DMS 273 treated with DMSO at 0.1 percent for 48 hours (cell line): Measurements from ENCODE around the gene MARK2.
"Not testable (repeated sequence)": the region's sequence is repeated elsewhere in the genome, so short reads cannot be mapped to it uniquely, and the experiment has no call there.

ENCODE experiments used
- DNase-seq: peaks from one replicate; lab custom pipeline; 2025; lab: John Stamatoyannopoulos, UW

The MARK2 gene

DNA sequence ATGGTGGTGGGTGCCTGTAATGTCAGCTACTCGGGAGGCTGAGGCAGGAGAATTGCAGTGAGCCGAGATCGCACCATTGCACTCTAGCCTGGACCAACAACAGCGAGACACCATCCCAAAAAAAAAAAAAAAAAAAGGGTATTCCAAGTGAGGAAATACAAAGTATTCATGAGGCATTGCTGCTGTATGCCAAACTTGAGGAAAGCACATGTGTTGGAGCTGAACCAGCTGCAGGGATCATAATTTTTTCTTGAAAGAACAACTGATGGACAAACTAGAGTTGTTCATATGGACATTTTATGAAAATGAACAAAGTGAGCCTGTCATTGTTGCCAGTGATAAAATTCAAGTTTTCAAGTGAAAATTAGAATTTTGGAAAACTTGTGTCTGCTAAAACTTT is 15.8 kb downstream of the MARK2 start:
- no peak for DNase-seq

DNA sequence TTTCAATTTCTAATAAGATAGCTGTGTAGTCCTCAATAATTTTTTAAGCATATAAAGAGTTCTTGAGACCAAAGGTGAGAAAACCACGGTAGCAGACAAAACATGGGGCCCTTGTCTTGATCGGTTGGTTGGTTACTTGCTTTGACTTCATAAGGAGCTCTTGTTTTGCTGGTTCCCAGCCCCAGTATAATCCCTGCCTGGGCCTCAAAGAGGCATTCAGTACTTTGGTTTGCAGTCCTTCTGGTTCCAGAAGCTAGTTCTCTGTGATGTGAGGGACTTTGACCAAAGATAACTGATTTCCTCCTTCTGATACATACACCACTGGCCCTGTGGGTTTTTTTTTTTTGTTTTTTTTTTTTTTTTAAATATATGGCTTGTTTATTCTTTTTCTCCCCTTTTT is 17.1 kb downstream of the MARK2 start:
- DNase-seq: no peak

DNA sequence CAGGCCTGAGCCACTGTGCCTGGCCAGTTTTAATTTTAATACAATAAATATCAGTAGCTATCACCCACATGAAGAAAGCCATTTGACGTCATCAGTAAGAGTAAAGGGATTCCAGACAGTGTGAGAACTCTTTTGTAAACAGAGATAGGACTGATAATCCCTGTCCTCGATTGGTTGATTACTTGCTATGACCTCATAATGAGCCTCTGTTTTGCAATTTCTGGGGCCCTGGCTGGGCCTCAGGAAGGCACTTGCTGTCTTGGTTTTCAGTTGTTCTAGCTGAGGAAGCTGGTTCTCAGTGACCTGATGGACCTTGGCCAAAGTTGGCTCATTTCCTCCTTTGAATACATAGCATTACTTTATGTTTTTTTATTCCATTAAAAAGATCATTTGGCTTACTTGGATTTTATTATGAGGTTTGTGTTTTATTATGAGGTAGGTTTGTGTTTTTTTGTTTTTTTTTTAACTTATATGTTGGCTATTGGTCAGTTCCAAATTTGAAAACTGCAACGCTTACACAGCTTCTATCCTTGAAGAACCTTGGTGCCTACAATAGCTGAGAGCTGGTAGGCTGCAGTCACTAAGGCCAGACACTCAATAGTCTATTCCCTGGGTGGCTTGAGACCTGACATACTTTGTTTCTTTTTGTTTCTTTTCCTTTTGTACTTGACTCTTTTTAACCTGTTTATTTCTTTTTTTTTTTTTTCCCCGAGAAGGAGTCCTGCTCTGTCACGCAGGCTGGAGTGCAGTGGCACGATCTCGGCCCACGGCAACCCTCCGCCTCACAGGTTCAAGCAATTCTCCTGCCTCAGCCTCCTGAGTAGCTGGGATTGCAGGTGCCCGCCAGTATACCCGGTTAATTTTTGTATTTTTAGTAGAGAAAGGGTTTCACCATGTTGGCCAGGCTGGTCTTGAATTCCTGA is 20.0 kb downstream of the MARK2 start:
- no peak for DNase-seq

- no peak for DNase-seq
Measured at GRCh38 chr11:63862923-63863322, 24.0 kb downstream of the MARK2 start.

DNA sequence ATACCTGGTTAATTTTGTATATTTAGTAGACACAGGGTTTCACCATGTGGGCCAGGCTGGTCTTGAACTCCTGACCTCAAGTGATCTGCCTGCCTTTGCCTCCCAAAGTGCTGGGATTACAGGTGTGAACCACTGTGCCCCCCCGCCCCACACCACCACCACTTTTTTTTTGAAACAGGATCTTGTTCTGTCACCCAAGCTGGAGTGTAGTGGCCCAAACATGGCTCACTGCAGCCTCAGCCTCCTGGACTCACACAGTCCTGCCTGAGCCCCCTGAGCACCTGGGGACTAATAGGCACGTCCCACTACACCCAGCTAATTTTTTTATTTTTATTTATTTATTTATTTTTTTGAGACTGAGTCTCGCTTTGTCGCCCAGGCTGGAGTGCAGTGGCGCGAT is 24.7 kb downstream of the MARK2 start:
- DNase-seq: not testable (repeated sequence)

DNA sequence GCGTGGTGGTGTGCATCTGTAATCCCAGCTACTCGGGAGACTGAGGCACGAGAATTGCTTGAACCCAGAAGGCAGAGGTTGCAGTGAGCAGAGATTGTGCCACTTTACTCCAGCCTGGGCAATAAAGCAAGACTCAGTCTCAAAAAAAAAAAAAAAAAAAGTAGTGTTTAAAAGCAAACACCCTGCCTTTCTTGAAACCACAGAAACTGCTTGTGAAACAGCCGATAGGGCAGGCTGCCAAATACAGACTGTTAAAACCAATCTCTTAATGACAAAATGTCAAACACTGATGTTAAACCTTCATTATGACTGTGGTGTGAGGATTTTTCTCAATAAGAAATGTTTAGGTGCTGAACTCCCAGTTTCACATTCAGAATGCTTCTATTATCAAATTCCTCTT is 27.3 kb downstream of the MARK2 start:
- no peak for DNase-seq

- no peak for DNase-seq
Measured at GRCh38 chr11:63867511-63867910, 28.6 kb downstream of the MARK2 start.

- DNase-seq: no peak
Measured at GRCh38 chr11:63868399-63869064, 29.6 kb downstream of the MARK2 start.

DNA sequence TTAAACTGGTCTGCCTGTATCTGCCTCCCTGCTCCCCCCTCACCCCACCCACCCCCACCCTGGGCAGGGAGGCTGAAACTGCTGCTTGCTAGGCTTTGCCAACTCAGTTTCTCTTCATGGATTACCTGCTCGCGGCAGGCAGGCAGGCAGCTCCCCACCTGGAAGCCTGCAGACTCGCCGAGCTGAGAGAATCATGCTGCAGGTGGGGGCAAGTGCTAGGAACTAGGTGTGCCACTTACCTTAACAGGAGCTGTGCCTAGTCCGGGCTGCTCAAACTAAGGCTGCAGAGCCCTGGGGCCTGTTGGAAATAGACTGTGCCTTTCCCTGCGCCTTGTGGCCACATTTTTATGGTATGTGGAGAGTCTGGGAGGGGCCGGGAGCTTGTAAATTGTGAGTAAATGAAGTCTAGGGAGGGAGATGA is 30.3 kb downstream of the MARK2 start:
- no peak for DNase-seq

GRCh38 chr11:63869683-63870082 is 30.8 kb downstream of the MARK2 start:
- DNase-seq: no peak

DNA sequence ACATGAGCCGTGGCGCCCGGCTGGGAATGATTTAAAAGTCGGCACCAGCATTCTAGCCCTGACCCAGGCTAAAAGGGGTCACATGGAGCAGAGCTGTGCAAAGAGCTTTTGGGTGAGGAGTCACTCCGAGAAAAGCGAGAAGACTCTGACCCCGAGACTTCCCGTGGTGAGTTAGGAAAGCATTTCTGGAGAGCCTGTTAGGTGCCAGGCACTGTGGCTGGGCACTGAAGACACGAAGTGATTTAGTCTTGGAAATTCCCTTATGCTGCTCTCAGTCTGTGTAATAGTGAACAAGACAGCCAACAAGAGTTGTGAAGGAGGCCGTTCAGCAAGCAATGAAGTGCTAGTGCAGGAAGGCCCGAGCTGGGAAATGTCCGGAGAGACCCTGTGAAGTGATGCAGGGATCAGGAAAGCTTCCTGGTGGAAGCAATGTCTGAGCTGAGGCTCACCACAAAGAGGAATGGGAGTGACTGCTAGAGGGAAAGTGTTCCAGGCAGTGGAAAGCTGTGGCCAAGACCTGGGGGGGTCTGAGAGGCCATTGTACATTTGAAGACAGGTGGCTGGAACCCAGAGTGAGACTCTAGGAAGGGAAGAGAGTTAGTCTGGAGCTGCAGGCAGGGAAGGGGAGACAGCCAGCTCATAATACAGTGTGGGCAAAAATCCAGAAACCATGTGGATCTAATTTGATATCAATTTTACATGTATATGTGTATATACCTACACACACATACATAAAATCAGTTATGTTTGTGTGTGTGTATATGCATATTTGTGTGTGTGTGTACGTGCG is 31.6 kb downstream of the MARK2 start:
- DNase-seq: no peak

DNA sequence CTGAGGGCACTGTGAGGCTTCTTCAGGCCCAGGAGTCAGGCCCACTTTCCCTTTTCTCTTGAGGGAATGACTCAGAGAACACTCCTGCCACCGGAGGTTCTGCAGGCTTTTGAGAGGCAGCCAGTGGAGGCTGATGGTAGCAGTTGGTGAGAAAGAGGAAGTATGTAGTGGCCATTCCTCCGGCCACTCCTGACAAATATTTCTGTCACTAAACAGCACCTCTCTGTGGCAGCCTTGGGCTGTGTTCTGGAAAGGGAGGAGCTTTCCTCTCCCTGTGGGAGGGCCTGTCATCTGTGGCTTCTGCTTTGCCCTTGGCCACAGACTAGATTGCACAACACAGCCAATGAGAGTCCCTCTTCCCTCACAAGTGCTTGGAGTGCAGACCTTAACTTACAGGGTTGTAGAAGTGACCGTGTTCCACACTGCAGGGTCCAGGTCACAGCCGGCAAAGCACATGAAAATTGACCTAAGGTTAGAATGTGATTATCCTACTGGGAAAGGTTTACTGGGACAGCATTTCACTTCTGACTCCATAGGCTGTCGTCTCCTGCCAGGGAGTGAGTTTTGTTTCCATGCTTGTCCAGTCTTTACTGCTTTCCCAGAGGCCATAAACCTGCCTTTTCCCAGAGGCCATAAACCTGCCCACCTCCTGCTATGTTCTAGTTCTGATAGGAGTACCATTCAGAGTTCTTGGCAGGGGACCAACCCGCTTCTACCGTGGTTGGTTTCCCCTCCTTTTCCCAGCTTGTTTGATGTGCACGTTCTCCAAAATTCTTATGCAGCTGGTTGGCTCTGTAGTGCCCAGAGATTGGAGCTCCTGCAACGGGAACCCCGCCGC is 33.3 kb downstream of the MARK2 start:
- peak; percentile 19 for DNase-seq

DNA sequence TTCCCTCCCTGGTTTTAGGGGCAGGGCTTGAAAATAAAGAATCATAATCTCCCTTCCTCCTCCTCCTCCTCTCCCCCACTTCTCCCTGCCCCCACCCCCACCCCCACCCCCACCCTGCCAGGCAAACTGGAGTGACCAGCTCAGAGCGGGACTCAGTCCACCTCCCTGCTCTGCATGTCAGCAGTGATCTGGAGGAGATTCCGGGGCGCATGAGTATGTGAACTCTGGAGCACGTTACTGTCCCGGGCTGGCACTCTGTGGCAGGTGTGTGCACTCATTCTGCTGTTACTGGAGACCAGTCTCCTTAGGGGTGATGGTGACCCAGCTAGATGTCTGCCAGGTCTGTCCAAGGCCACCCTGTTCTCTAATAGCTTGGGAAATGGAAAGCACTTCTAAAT is 33.9 kb downstream of the MARK2 start:
- no peak for DNase-seq

- DNase-seq: no peak
Measured at GRCh38 chr11:63873311-63873710, 34.4 kb downstream of the MARK2 start.

GRCh38 chr11:63874511-63874910 is 35.6 kb downstream of the MARK2 start:
- DNase-seq: no peak

- DNase-seq: no peak
Measured at GRCh38 chr11:63875506-63876065, 36.7 kb downstream of the MARK2 start.

- DNase-seq: no peak
Measured at GRCh38 chr11:63876616-63877015, 37.7 kb downstream of the MARK2 start.

DNA sequence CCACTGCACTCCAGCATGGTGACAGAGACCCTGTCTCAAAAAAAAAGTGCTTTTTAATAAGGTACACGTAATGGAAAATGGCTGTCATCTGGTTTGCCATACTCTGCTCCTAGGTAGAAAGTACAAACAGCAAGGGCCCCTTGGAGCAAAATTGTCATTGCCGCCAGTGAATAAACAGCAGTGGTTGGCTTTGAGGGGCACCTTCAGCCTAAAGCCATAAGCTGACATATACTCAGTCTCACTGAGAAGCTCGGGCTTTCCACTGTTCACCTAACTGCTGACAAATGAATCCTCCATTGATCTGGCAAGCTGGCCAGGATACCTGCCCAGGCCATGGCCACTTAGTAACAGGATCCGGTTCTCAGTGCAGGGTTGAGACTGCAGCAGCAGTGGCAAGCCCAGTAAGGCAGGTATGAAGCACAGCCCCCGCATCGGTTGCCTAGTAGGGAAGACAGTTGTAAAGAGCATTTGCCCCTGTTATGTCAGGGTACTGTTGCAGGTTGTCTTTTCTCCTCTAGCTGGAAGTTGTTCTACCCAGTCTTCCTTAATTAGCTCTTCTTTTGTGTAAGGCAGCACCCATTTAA is 38.8 kb downstream of the MARK2 start:
- no peak for DNase-seq

- no peak for DNase-seq
Measured at GRCh38 chr11:63879598-63880402, 40.9 kb downstream of the MARK2 start.

DNA sequence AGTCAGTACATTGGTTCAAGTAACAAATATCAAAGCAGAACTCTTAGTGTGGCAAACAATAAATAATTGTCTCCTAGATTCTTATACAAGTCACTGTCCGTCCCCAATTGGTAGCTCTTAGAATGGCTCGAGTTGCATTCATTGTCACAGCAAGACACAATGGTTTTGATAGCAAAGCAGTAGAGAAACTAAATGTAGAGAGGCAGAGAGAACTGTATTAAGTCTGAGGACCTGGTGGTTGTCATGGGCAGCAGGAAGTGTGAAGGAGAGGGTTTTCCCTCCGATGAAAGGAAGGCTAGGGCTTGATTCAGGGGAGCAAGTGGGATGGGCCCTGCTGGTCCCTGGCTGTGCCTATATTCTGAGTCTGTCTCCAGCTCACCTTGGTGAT is 41.5 kb downstream of the MARK2 start:
- no peak for DNase-seq
